ENCODE results near the gene FUCA1. TPM values are rescaled to one million over a fixed set of nuclear protein-coding genes. Genes with fewer than 3 reads are reported as not detected.

Gene FUCA1
- total and polyA plus RNA-seq, 10 of the 15 experiments (the other 5 are each of a cell fraction or from before 2014, with no cell fraction given) = 33.3 to 117 (median 52.6) TPM

DNA sequence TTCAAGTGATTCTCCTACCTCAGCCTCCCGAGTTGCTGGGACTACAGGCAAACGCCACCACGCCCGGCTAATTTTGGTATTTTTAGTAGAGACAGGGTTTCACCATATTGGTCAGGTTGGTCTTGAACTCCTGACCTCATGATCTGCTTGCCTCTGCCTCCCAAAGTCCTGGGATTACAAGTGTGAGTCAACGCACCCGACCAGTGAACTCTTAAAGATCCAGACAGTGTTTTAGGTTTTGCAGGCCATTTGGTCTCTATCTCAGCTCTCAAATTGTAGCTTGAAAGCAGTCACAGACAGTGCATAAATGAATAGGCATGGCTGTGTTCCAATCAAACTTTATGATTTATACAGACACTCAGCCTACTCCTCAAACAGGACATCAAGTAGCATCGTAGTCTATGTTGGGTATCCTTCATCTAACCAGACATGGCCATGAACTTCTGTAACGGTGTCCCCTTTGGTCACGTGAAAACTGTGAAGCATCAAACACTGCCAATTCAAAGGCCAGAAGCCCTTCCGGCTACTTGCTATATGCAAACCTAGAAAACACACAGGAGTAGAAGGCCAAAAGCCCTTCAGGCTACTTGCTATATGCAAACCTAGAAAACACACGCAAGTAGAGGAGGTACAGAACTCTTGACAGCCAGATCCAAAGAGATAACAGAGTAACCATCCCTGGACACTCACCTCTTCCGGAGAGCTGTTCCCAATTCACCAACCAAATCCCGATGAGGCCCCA lies 3.1 kb downstream of the FUCA1 start:
- Histone ChIP-seq H3K9ac (ENCODE audit: control insufficient read depth, insufficient read depth, low read length) (peak overlapping the region; percentile 52; the same call in 1 of the 2 replicates), H4K20me1 (ENCODE audit: control insufficient read depth, insufficient read depth) (no peaks in the 10 kb centered on the region), H3K4me2 (ENCODE audit: control insufficient read depth, insufficient read depth) (peak overlapping the region; percentile 64), H3K27ac (ENCODE audit: control insufficient read depth, insufficient read depth) (peak overlapping the region; percentile 63), H3K9me3 (replicated peaks; ENCODE audit: control insufficient read depth, insufficient read depth, low read length) (no peaks in the 10 kb centered on the region), H3K4me1 (ENCODE audit: control insufficient read depth, insufficient read depth, low read length) (peaks cover 10% of the 10 kb centered on the region), H3K36me3 (ENCODE audit: control insufficient read depth in 2 of 2, insufficient read depth in 2 of 2, low read length in 1 of 2) (peaks cover 0 to 5% of the 10 kb centered on the region in 2 experiments; a peak in 2 of 4 replicates), H3K4me3 (peak overlapping the region; percentile 77; the same call in 1 of the 2 replicates), H3K27me3 (replicated peaks in 1 of 2; ENCODE audit: control insufficient read depth in 2 of 2, insufficient read depth in 2 of 2, low read length in 1 of 2) (no peaks in the 10 kb centered on the region), H2AFZ (ENCODE audit: control insufficient read depth, low read depth, low read length) (no peak overlapping the region), H3K79me2 (ENCODE audit: control insufficient read depth, insufficient read depth, low read length) (peaks cover 35% of the 10 kb centered on the region)
- ChIA-PET RAD21 (ENCODE audit: unreplicated experiment) (interaction anchor here (0.6 to 4.8 kb wide), 5 partner anchors 45 to 246 kb away, joined by 3 to 20 read pairs (median 8); partner anchors contain the start of gene CNR2), CTCF (interaction anchor here (0.6 to 4.6 kb wide), 10 partner anchors 11 to 74 kb away, joined by 3 to 50 read pairs (median 4); partner anchors contain the start of gene LYPLA2), SMC1A (ENCODE audit: uncharacterized antibody, unreplicated experiment) (interaction anchor here (0.8 to 2.7 kb wide), 12 partner anchors 10 to 111 kb away, joined by 3 to 20 read pairs (median 4); partner anchors contain the start of gene CNR2), POLR2A (interaction anchor here (1.0 to 1.6 kb wide), 7 partner anchors 26 to 54 kb away, joined by 3 to 8 read pairs (median 4); partner anchors contain the start of genes CNR2 and HMGCL)
- DNase-seq (ENCODE audit: low read depth, low spot score) (no peak), ATAC-seq (peak; percentile 47), FAIRE-seq (peak; percentile 31)
- in situ Hi-C loops (cut with MboI) = loop anchor here (10.0 kb wide), 1 partner anchor 60 kb away; the partner anchor contains the start of gene GALE
- BruUV-seq (replicated peaks) = TSS peak; percentile 65
- intact Hi-C loops (cut with micrococcal nuclease; ENCODE audit: unreplicated experiment) = loop anchor here (1.0 kb wide), 1 partner anchor 39 kb away; no protein-coding TSS in a partner anchor
- no peak for TF ChIP-seq SMAD1 (IDR thresholded peaks at IDR 0.05; ENCODE audit: low read depth, partially characterized antibody)
- TF ChIP-seq SIN3A (IDR thresholded peaks at IDR 0.05; ENCODE audit: low read depth, low read length) = no peak
- peak; percentile 50; the same call in 1 of the 2 replicates for TF ChIP-seq NR2F1 (conservative IDR thresholded peaks at IDR 0.05)
- TF ChIP-seq BHLHE40 (IDR thresholded peaks at IDR 0.05; ENCODE audit: borderline replicate concordance in 1 of 2, low read depth in 2 of 2, low read length in 1 of 2) = peak in 1 of 2 experiments; percentile 9; a peak in 2 of 4 replicates
- WGBS (ENCODE audit: insufficient coverage, insufficient replicate concordance, low lambda C conversion rate, missing lambda C conversion rate) = 74% methylated on average over 13 of the region's 13 CpGs
